Thyroid gland (tissue), 4 donors: ENCODE results near the gene CDH4.

Source experiments
- POLR2A ChIP-seq, 2 donors: fragments of 450-650 bp; IDR thresholded peaks; one replicate each; pipeline ENCODE4 v1.6.1; 2017; ENCODE audit warnings: antibody characterized with exemption in 2 of 2, mild to moderate bottlenecking in 2 of 2, moderate library complexity in 1 of 2
- TF ChIP-seq, protein P1 (sequence below), 6 experiments: fragments of 200-600 bp in 3 of 6; fragments of 450-650 bp in 3 of 6; sonication (generic) in 3 of 6; IDR thresholded peaks; one replicate each; pipeline ENCODE4 v1.5.1; 2016 to 2019; ENCODE audit warnings: antibody characterized with exemption in 6 of 6, mild to moderate bottlenecking in 2 of 6, inconsistent platforms in 1 of 6, moderate library complexity in 1 of 6

DNA sequence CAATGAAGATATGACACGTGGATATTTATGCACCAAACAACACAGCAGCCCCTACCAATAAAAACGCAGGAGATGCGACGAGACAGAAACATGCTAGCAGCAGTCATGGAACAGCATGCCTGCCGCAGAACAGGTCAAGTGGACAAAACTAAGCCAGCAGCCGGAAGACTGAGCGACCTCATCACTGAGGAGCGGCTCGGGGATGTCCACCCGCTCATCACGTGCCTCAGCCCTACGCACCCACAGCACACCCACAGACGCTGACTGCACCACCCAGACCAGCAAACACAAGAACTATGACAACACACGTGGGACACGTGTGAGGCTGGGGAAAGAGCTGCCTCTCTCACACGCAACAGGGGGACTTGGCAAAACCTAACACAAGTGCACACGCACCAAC, 731.9 kb downstream of the CDH4 start:
- TF ChIP-seq, protein P1, sequence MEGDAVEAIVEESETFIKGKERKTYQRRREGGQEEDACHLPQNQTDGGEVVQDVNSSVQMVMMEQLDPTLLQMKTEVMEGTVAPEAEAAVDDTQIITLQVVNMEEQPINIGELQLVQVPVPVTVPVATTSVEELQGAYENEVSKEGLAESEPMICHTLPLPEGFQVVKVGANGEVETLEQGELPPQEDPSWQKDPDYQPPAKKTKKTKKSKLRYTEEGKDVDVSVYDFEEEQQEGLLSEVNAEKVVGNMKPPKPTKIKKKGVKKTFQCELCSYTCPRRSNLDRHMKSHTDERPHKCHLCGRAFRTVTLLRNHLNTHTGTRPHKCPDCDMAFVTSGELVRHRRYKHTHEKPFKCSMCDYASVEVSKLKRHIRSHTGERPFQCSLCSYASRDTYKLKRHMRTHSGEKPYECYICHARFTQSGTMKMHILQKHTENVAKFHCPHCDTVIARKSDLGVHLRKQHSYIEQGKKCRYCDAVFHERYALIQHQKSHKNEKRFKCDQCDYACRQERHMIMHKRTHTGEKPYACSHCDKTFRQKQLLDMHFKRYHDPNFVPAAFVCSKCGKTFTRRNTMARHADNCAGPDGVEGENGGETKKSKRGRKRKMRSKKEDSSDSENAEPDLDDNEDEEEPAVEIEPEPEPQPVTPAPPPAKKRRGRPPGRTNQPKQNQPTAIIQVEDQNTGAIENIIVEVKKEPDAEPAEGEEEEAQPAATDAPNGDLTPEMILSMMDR (IDR thresholded peaks at IDR 0.05): no peak
- no peak for TF ChIP-seq POLR2A (IDR thresholded peaks at IDR 0.05)
